Common myeloid progenitor, CD34-positive (primary cell): Measurements from ENCODE around the gene TMEM150B.
A peak's percentile ranks its signal among the peaks of the same experiment; 100 is the strongest.

Experiments used
- CTCF ChIA-PET: fragments of 350-600 bp; sonication (Branson Sonifier 250); formaldehyde crosslinking; loops from one replicate; lab custom pipeline; 2021; ENCODE audit warnings: antibody characterized with exemption; lab: Charles Lee
- POLR2A ChIA-PET: fragments of 350-600 bp; sonication (Branson Sonifier 250); formaldehyde crosslinking; loops from one replicate; lab custom pipeline; 2021; ENCODE audit warnings: antibody characterized with exemption; lab: Charles Lee
- DNase-seq, 3 donors: peaks; one replicate each; pipeline versions ENCODE4 v3.0.0 to v3.0.0-alpha.2; 2013
- H3K27ac ChIP-seq, 2 experiments: 1 replicate in 1 of 2; 2 replicates in 1 of 2; pipeline ENCODE4 v1.7.0; 2013; ENCODE audit warnings: inconsistent platforms in 2 of 2, low read length in 2 of 2, mild to moderate bottlenecking in 2 of 2, low read depth in 1 of 2, moderate library complexity in 1 of 2; ENCODE audit not compliant: severe bottlenecking in 2 of 2, insufficient read depth in 1 of 2, poor library complexity in 1 of 2
- H3K27me3 ChIP-seq, 5 experiments: replicated peaks in 2 of 5; 1 replicate in 3 of 5; 2 replicates in 2 of 5; pipeline versions ENCODE4 v1.6.1 to v1.7.0; 2013; ENCODE audit warnings: low read length in 4 of 5, mild to moderate bottlenecking in 2 of 5, moderate library complexity in 2 of 5, inconsistent platforms in 1 of 5; ENCODE audit not compliant: insufficient read depth in 5 of 5, control insufficient read depth in 4 of 5
- H3K36me3 ChIP-seq, 4 experiments: 1 replicate in 2 of 4; 2 replicates in 2 of 4; pipeline versions ENCODE4 v1.6.1 to v1.7.0; 2013; ENCODE audit warnings: low read length in 3 of 4, control low read depth in 1 of 4, mild to moderate bottlenecking in 1 of 4; ENCODE audit not compliant: control insufficient read depth in 4 of 4, insufficient read depth in 4 of 4
- H3K4me1 ChIP-seq, 4 experiments: 1 replicate in 3 of 4; 2 replicates in 1 of 4; pipeline versions ENCODE4 v1.6.1 to v1.7.1; 2013; ENCODE audit warnings: low read length in 3 of 4, mild to moderate bottlenecking in 3 of 4, control low read depth in 1 of 4, inconsistent platforms in 1 of 4, moderate library complexity in 1 of 4; ENCODE audit not compliant: control insufficient read depth in 4 of 4, insufficient read depth in 4 of 4; ENCODE audit errors: control extremely low read depth in 1 of 4
- H3K4me3 ChIP-seq, 7 experiments: 1 replicate in 4 of 7; 2 replicates in 3 of 7; pipeline versions ENCODE4 v1.5.1 to v1.7.0; 2013; ENCODE audit warnings: mild to moderate bottlenecking in 7 of 7, low read length in 6 of 7, moderate library complexity in 6 of 7, inconsistent platforms in 2 of 7, low read depth in 2 of 7, control low read depth in 1 of 7; ENCODE audit not compliant: insufficient read depth in 4 of 7, control insufficient read depth in 1 of 7; ENCODE audit errors: extremely low read depth in 1 of 7
- H3K9me3 ChIP-seq, 5 experiments: 1 replicate in 4 of 5; 2 replicates in 1 of 5; pipeline versions ENCODE4 v1.6.1 to v1.7.1; 2013; ENCODE audit warnings: low read length in 4 of 5, mild to moderate bottlenecking in 2 of 5, inconsistent platforms in 1 of 5, low read depth in 1 of 5, moderate library complexity in 1 of 5; ENCODE audit not compliant: control insufficient read depth in 4 of 5, insufficient read depth in 2 of 5; ENCODE audit errors: control extremely low read depth in 1 of 5
- WGBS: methylation state at CpG from one replicate; pipeline ENCODE4 v1.1.5; 2013; ENCODE audit not compliant: insufficient coverage; 5-methylcytosine and 5-hydroxymethylcytosine counted together

The TMEM150B gene

GRCh38 chr19:55287361-55288079 lies 37.6 kb downstream of the TMEM150B start:
- Histone ChIP-seq H3K36me3 (no peaks in the 10 kb centered on the region), H3K9me3 (no peaks in the 10 kb centered on the region), H3K4me3 (no peak overlapping the region), H3K27ac (no peak overlapping the region), H3K27me3 (peaks cover 0 to 4% (median 0%) of the 10 kb centered on the region in 5 experiments), H3K4me1 (peaks cover 0 to 6% (median 1%) of the 10 kb centered on the region in 4 experiments)
- DNase-seq: no peak
- POLR2A ChIA-PET: interaction anchor here (0.6 to 0.8 kb wide), 3 partner anchors 39 to 216 kb away, joined by 3 to 4 read pairs (median 4); partner anchors contain the start of gene TMEM238
- CTCF ChIA-PET: interaction anchor here (1.3 to 2.0 kb wide), 4 partner anchors 9 to 96 kb away, joined by 3 to 5 read pairs (median 4); partner anchors contain the start of gene TMEM238
- 95% methylated on average over 14 of the region's 21 CpGs for WGBS

DNA sequence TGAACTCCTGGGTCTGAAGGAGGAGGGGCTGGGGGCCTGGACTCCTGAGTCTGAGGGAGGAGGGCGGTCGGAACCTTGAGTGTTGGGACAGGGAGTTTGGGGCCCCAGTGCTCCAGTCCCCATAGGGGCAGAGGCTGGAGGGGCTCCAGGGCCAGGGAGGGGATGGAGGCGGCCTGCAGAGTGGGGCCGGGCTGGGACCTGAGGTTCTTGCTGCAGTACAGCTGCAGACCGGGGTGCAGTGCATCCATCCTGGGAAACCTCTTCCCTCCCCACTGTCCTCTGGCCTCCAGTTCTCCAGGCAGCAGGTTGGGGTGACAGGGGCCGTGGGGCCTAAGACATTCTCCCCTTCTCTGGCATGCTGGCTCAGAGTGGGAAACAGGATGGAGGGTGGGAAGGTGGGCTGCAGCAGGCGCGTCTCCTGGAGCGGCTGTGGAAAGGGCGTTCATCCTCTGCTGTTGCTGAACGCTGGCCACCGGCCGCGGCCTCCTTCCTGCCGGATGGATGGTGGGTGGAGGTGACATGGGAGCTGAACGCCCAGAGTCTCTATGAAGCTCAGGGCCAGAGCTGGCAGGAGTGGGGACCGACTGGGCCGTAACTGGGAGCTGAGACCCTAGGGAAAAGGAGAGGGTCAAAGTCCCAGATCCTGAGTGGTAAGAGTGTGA lies 39.8 kb downstream of the TMEM150B start:
- ChIA-PET POLR2A (no interaction called here), CTCF (no interaction called here)
- H3K27ac ChIP-seq: no peak overlapping the region
- H3K9me3 ChIP-seq: no peaks in the 10 kb centered on the region
- peaks cover 0 to 16% (median 13%) of the 10 kb centered on the region in 4 experiments for H3K4me1 ChIP-seq
- peaks cover 0 to 4% (median 0%) of the 10 kb centered on the region in 5 experiments for H3K27me3 ChIP-seq
- no peak for DNase-seq
- 90% methylated on average over 15 of the region's 18 CpGs for WGBS
- no peaks in the 10 kb centered on the region for H3K36me3 ChIP-seq
- no peak overlapping the region for H3K4me3 ChIP-seq

GRCh38 chr19:55284405-55285058 lies 40.6 kb downstream of the TMEM150B start:
- CTCF ChIA-PET: no interaction called here
- no peak overlapping the region for H3K4me3 ChIP-seq
- DNase-seq: no peak

GRCh38 chr19:55283548-55284377 lies 41.4 kb downstream of the TMEM150B start, which contains the start of gene BRSK1:
Gene BRSK1, plus strand, starts transcription at chr19:55283997. Its CDS starts 446 bp downstream, at chr19:55284443.
- WGBS: 39% methylated on average over 4 of the region's 44 CpGs
- peak in 2 of 3 donors; percentile 45 to 57 for DNase-seq
- H3K4me3 ChIP-seq: no peak within 1 kb of the TSS
- no peaks in the 10 kb centered on the region for H3K9me3 ChIP-seq
- H3K36me3 ChIP-seq: no peaks in the 10 kb centered on the region
- peaks cover 0 to 4% (median 0%) of the 10 kb centered on the region in 5 experiments for H3K27me3 ChIP-seq
- ChIA-PET CTCF (interaction anchor here (0.7 to 2.0 kb wide), 3 partner anchors 8 to 611 kb away, joined by 3 to 9 read pairs (median 4); no protein-coding TSS in a partner anchor), POLR2A (no interaction called here)
- peaks cover 0 to 25% (median 19%) of the 10 kb centered on the region in 4 experiments for H3K4me1 ChIP-seq
- no peak within 1 kb of the TSS for H3K27ac ChIP-seq

More at GRCh38 chr19:55284405-55285058, 40.6 kb downstream of the TMEM150B start:
- 88% methylated on average over 7 of the region's 16 CpGs for WGBS
- Histone ChIP-seq H3K4me1 (peaks cover 0 to 18% (median 15%) of the 10 kb centered on the region in 4 experiments), H3K9me3 (no peaks in the 10 kb centered on the region), H3K36me3 (no peaks in the 10 kb centered on the region), H3K27ac (no peak overlapping the region), H3K27me3 (peaks cover 0 to 4% (median 0%) of the 10 kb centered on the region in 5 experiments)
- POLR2A ChIA-PET: no interaction called here

DNA sequence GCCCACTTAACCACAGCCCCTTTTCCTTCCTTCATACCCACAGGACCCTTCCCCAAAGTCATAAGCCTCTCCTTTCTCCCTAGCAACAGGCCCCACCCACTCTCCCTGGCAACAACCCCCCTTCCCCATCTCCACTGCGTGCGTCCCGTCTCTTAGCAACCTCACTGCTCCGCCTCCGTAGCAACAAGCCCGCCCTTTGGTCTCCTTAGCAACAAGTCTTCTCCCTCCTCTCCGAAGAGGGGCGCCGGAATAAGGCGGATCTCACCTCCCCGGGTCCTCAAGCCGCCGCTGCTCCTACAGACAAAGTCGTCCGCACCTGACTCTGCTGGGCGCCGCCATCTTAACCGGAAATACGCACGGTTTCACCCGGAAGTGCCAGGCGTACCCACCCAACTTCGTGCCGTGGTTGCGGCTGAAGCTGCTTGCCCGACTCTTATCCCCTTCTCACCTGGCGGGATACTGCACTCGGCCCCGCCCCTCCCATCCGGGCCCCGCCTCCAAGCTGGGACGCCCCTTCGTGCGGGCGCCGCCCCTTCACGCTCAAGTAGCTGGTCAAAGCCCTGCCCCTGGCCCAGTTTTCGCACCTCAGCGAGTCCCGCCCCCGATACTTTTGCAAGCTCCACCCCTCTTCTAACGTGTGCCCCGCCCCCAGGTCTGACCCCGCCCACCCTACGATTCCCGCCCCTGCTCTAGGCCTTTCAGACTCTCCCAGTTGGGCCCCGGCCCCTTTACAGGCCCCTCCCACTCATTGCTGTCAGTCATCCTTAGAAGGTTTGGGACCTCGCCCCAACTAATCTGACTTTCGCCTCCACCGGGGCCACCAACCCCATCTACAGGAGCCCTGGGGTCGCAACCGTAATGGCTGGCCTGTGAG lies 45.1 kb downstream of the TMEM150B start, which contains the start of gene HSPBP1:
Gene HSPBP1 (minus strand): TSS at position 341 of the 874 bp plus-strand sequence. CDS start 502 bp downstream, outside the sequence.
- Histone ChIP-seq H3K27ac (peak within 1 kb of the TSS; percentile 75 to 93), H3K36me3 (peaks cover 0 to 15% (median 11%) of the 10 kb centered on the region in 4 experiments), H3K4me3 (peak within 1 kb of the TSS; percentile 61 to 95 (median 88)), H3K9me3 (no peaks in the 10 kb centered on the region), H3K27me3 (peaks cover 0 to 4% (median 0%) of the 10 kb centered on the region in 5 experiments), H3K4me1 (peaks cover 0 to 25% (median 19%) of the 10 kb centered on the region in 4 experiments)
- ChIA-PET CTCF (interaction anchor here (0.5 to 4.2 kb wide), 3 partner anchors 21 to 51 kb away, joined by 3 to 24 read pairs (median 3); no protein-coding TSS in a partner anchor), POLR2A (interaction anchor here (0.6 to 1.7 kb wide), 5 partner anchors 21 to 195 kb away, joined by 3 to 13 read pairs (median 3); partner anchors contain the start of genes PPP6R1 and UBE2S)
- WGBS: 5% methylated on average over 48 of the region's 52 CpGs
- peak; percentile 96 to 98 (median 97) for DNase-seq
